ENCODE measurements around the gene MUC4.
"Not testable (repeated sequence)": the region's sequence is repeated elsewhere in the genome, so short reads cannot be mapped to it uniquely, and the experiment has no call there.

Gene MUC4

GRCh38 chr3:195823280-195823679, 11.6 kb upstream of the MUC4 start:
- H3K27ac ChIP-seq: no peak overlapping the region
- no peak for TF ChIP-seq ZFX (IDR thresholded peaks at IDR 0.05; ENCODE audit: borderline replicate concordance)

- H3K27ac ChIP-seq: no peak overlapping the region
- no peak for TF ChIP-seq CTCF (IDR thresholded peaks at IDR 0.05)
- TF ChIP-seq ZFX (IDR thresholded peaks at IDR 0.05; ENCODE audit: borderline replicate concordance): no peak
These were observed 10.5 kb upstream of the MUC4 start for GRCh38 chr3:195822131-195822696.

GRCh38 chr3:195821403-195822130, 9.8 kb upstream of the MUC4 start:
- H3K27ac ChIP-seq: no peak overlapping the region
- TF ChIP-seq ZFX (IDR thresholded peaks at IDR 0.05; ENCODE audit: borderline replicate concordance) (no peak), CTCF (IDR thresholded peaks at IDR 0.05) (no peak)

- TF ChIP-seq CTCF (IDR thresholded peaks at IDR 0.05) (no peak), ZFX (IDR thresholded peaks at IDR 0.05; ENCODE audit: borderline replicate concordance) (no peak)
- H3K27ac ChIP-seq: no peak overlapping the region
These were observed 9.2 kb upstream of the MUC4 start for GRCh38 chr3:195820901-195821300.

GRCh38 chr3:195820186-195820585, 8.5 kb upstream of the MUC4 start:
- TF ChIP-seq CTCF (IDR thresholded peaks at IDR 0.05) (no peak), ZFX (IDR thresholded peaks at IDR 0.05; ENCODE audit: borderline replicate concordance) (no peak)
- H3K27ac ChIP-seq: no peak overlapping the region

GRCh38 chr3:195818301-195818700, 6.6 kb upstream of the MUC4 start:
- TF ChIP-seq CTCF (IDR thresholded peaks at IDR 0.05) (no peak), ZFX (IDR thresholded peaks at IDR 0.05; ENCODE audit: borderline replicate concordance) (no peak)

GRCh38 chr3:195817578-195818135, 5.9 kb upstream of the MUC4 start:
- TF ChIP-seq ZFX (IDR thresholded peaks at IDR 0.05; ENCODE audit: borderline replicate concordance): no peak
- no peak for TF ChIP-seq CTCF (IDR thresholded peaks at IDR 0.05)
- H3K27ac ChIP-seq: no peak overlapping the region

More at GRCh38 chr3:195818301-195818700, 6.6 kb upstream of the MUC4 start:
- H3K27ac ChIP-seq: no peak overlapping the region

GRCh38 chr3:195816276-195816913, 4.7 kb upstream of the MUC4 start:
- not testable (repeated sequence) for H3K27ac ChIP-seq
